ENCODE data around the gene RUFY3. TPM values are rescaled to one million over a fixed set of nuclear protein-coding genes. Genes with fewer than 3 reads are reported as not detected.
A peak's percentile ranks its signal among the peaks of the same experiment; 100 is the strongest.

RUFY3 gene
- total and polyA plus RNA-seq, 9 of the 15 experiments (the other 6 are each of a cell fraction or from before 2014, with no cell fraction given): 4.2 to 31.1 (median 21.5) TPM

DNA sequence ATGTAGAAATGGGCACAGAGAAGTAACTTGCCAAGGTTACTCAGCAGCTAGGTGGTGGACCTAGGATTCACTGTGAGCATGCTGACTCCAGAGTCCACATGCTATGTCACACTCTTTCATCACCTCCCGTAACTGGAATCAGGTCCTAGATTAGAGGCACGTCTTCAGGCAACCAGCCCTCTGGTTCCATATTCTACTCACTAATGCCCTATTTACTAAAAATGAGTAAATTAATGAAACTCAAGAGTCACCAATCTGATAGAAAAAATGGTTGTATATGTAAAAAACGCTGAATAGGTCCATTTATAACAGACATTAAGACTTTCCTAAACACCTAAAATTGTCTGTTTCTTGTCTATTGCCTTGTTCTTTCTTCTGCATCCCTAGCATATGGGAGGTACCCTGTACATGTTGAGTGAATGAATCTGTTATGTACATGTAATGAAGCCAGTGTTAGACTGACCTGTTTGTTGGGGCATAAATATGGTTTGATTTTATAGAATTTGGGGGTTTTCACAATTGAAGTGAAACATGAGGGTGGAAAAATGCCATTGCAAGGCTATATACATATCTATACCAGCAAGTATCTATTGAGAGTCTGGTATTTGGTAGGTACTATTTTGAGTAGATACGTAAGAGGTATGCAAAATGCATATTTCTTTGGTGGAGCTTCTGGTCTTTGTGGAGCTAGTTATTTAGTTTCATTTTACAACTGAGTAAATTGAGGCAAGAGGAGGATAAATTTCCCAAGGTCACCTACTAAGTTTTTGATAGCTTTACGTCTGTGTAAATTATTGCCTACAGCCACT is 7.5 kb upstream of the RUFY3 start (continued):
- TF ChIP-seq, protein P1, sequence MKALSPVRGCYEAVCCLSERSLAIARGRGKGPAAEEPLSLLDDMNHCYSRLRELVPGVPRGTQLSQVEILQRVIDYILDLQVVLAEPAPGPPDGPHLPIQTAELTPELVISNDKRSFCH (CRISPR knock-in tag; IDR thresholded peaks at IDR 0.05): no peak
- TF ChIP-seq, protein P1 (tag; IDR thresholded peaks at IDR 0.05): no peak
- TF ChIP-seq TRIM28 (IDR thresholded peaks at IDR 0.05): no peak
- TF ChIP-seq MAFG (tag; conservative IDR thresholded peaks at IDR 0.05): peak; percentile 61
- TF ChIP-seq GABPB1 (CRISPR knock-in tag; IDR thresholded peaks at IDR 0.05): peak; percentile 52; the same call in 1 of the 2 replicates
- TF ChIP-seq, protein P2, sequence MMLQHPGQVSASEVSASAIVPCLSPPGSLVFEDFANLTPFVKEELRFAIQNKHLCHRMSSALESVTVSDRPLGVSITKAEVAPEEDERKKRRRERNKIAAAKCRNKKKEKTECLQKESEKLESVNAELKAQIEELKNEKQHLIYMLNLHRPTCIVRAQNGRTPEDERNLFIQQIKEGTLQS (IDR thresholded peaks at IDR 0.05): peak; percentile 90
- TF ChIP-seq, protein P2 (CRISPR knock-in tag; conservative IDR thresholded peaks at IDR 0.05): no peak
- peak; percentile 86; the same call in 1 of the 2 replicates for TF ChIP-seq DMBX1 (CRISPR knock-in tag; IDR thresholded peaks at IDR 0.05; ENCODE audit: borderline replicate concordance)
- no peak for TF ChIP-seq SIN3B (IDR thresholded peaks at IDR 0.05; ENCODE audit: low read depth)
- no peak for TF ChIP-seq TBP (optimal IDR thresholded peaks at IDR 0.05; ENCODE audit: low read depth, low read length)
- no peak for TF ChIP-seq ATF1 (CRISPR knock-in tag; IDR thresholded peaks at IDR 0.05)
- peak; percentile 48; the same call in 1 of the 2 replicates for TF ChIP-seq ATF1 (tag; IDR thresholded peaks at IDR 0.05)
- no peak for TF ChIP-seq PPARD (CRISPR knock-in tag; IDR thresholded peaks at IDR 0.05)
- TF ChIP-seq ETV1 (tag; conservative IDR thresholded peaks at IDR 0.05; ENCODE audit: low read depth): peak; percentile 37; the same call in 1 of the 2 replicates
- TF ChIP-seq EP300 (IDR thresholded peaks at IDR 0.05; ENCODE audit: low read length): peak; percentile 84
- peak; percentile 66; the same call in 1 of the 2 replicates for TF ChIP-seq SMARCA4 (IDR thresholded peaks at IDR 0.05)
- TF ChIP-seq SIX5 (IDR thresholded peaks at IDR 0.05; ENCODE audit: borderline replicate concordance in 1 of 2, insufficient read depth in 1 of 2, low read depth in 1 of 2, low read length in 2 of 2): no peak
- no peak for TF ChIP-seq NFIC (IDR thresholded peaks at IDR 0.05)
- no peak for TF ChIP-seq LARP7 (IDR thresholded peaks at IDR 0.05)
- TF ChIP-seq, protein P3, sequence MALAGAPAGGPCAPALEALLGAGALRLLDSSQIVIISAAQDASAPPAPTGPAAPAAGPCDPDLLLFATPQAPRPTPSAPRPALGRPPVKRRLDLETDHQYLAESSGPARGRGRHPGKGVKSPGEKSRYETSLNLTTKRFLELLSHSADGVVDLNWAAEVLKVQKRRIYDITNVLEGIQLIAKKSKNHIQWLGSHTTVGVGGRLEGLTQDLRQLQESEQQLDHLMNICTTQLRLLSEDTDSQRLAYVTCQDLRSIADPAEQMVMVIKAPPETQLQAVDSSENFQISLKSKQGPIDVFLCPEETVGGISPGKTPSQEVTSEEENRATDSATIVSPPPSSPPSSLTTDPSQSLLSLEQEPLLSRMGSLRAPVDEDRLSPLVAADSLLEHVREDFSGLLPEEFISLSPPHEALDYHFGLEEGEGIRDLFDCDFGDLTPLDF (CRISPR knock-in tag; IDR thresholded peaks at IDR 0.05): no peak
- TF ChIP-seq MAZ (CRISPR knock-in tag; conservative IDR thresholded peaks at IDR 0.05 in 1 of 2, IDR thresholded peaks at IDR 0.05 in 1 of 2): peak in 1 of 2 experiments; percentile 48; a peak in 1 of 4 replicates
- TF ChIP-seq, protein P4, sequence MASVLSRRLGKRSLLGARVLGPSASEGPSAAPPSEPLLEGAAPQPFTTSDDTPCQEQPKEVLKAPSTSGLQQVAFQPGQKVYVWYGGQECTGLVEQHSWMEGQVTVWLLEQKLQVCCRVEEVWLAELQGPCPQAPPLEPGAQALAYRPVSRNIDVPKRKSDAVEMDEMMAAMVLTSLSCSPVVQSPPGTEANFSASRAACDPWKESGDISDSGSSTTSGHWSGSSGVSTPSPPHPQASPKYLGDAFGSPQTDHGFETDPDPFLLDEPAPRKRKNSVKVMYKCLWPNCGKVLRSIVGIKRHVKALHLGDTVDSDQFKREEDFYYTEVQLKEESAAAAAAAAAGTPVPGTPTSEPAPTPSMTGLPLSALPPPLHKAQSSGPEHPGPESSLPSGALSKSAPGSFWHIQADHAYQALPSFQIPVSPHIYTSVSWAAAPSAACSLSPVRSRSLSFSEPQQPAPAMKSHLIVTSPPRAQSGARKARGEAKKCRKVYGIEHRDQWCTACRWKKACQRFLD (CRISPR knock-in tag; IDR thresholded peaks at IDR 0.05): peak; percentile 68
- TF ChIP-seq, protein P5, sequence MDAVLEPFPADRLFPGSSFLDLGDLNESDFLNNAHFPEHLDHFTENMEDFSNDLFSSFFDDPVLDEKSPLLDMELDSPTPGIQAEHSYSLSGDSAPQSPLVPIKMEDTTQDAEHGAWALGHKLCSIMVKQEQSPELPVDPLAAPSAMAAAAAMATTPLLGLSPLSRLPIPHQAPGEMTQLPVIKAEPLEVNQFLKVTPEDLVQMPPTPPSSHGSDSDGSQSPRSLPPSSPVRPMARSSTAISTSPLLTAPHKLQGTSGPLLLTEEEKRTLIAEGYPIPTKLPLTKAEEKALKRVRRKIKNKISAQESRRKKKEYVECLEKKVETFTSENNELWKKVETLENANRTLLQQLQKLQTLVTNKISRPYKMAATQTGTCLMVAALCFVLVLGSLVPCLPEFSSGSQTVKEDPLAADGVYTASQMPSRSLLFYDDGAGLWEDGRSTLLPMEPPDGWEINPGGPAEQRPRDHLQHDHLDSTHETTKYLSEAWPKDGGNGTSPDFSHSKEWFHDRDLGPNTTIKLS (IDR thresholded peaks at IDR 0.05; ENCODE audit: borderline replicate concordance, low read depth): no peak

Data from K562 (cell line).